ENCODE results near the gene LMOD1. TPM values are rescaled to one million over a fixed set of nuclear protein-coding genes. Genes with fewer than 3 reads are reported as not detected.
A peak's percentile ranks its signal among the peaks of the same experiment; 100 is the strongest.

LMOD1 gene
- total and polyA plus RNA-seq, 11 donors: 4.6 to 24.9 (median 10.0) TPM

DNA sequence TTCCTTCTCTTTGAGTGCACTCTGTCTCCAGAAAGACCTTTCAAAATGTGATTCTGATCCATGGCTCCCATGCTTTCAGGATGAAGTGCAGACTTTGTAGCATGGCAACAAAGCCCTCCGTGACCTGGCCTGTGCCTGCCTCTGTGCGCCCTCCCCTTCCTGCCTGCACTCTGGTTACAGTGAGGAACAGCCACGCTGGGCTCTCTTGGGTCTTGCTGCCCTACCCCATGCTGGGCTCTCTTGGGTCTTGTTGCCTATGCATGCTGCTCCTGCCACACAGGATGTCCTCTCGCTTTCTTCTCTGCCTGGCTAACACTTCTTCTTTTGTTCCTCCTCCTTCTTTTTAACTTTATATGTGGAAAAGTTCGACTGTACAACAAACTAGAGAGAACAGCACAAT lies 28.0 kb downstream of the LMOD1 start:
- peak overlapping the region in 8 of 12 donors; percentile 19 to 92 (median 47) for H3K27ac ChIP-seq
- H3K27me3 ChIP-seq: no peaks in the 10 kb centered on the region
- no peaks in the 10 kb centered on the region for H3K9me3 ChIP-seq
- DNase-seq (no peak), ATAC-seq (no peak)
- no peaks in the 10 kb centered on the region for H3K36me3 ChIP-seq
- 84 to 92% (median 87%) methylated on average over 5 of the region's 5 CpGs for WGBS, 4 donors
- no peak for TF ChIP-seq POLR2A (IDR thresholded peaks at IDR 0.05)
- TF ChIP-seq CTCF (IDR thresholded peaks at IDR 0.05): no peak
- H3K4me1 ChIP-seq: peaks cover 0 to 34% (median 18%) of the 10 kb centered on the region in 12 donors
- no peak overlapping the region for H3K4me3 ChIP-seq
- intact Hi-C loops (cut with DNase I): no loop called here

GRCh38 chr1:201917362-201918033 lies 28.9 kb downstream of the LMOD1 start:
- TF ChIP-seq CTCF (IDR thresholded peaks at IDR 0.05): no peak
- TF ChIP-seq POLR2A (IDR thresholded peaks at IDR 0.05): no peak
- Histone ChIP-seq H3K27me3 (no peaks in the 10 kb centered on the region), H3K27ac (peak overlapping the region; percentile 40 to 92 (median 61)), H3K36me3 (no peaks in the 10 kb centered on the region), H3K4me3 (no peak overlapping the region), H3K4me1 (peaks cover 0 to 37% (median 18%) of the 10 kb centered on the region in 12 donors), H3K9me3 (no peaks in the 10 kb centered on the region)
- ATAC-seq (peak; percentile 59 to 79 (median 68)), DNase-seq (no peak)
- intact Hi-C loops (cut with DNase I): no loop called here
- WGBS, 4 donors: 61 to 82% (median 67%) methylated on average over 6 to 7 of the region's 7 CpGs

GRCh38 chr1:201916649-201917249 lies 29.6 kb downstream of the LMOD1 start:
- intact Hi-C loops (cut with DNase I): no loop called here
- Histone ChIP-seq H3K27ac (peak overlapping the region in 11 of 12 donors; percentile 40 to 92 (median 65)), H3K4me3 (no peak overlapping the region), H3K9me3 (no peaks in the 10 kb centered on the region), H3K27me3 (no peaks in the 10 kb centered on the region), H3K4me1 (peaks cover 0 to 37% (median 18%) of the 10 kb centered on the region in 12 donors), H3K36me3 (no peaks in the 10 kb centered on the region)
- TF ChIP-seq POLR2A (IDR thresholded peaks at IDR 0.05) (no peak), CTCF (IDR thresholded peaks at IDR 0.05) (no peak)
- ATAC-seq (peak; percentile 8 to 75 (median 57)), DNase-seq (peak in 2 of 5 donors; percentile 70 to 71)
- 33 to 49% (median 42%) methylated on average over 11 of the region's 11 CpGs for WGBS, 4 donors

- intact Hi-C loops (cut with DNase I): no loop called here
- Histone ChIP-seq H3K27me3 (no peaks in the 10 kb centered on the region), H3K4me3 (no peak overlapping the region), H3K27ac (peak overlapping the region in 1 of 12 donors; percentile 92), H3K36me3 (no peaks in the 10 kb centered on the region), H3K9me3 (no peaks in the 10 kb centered on the region), H3K4me1 (peaks cover 0 to 35% (median 18%) of the 10 kb centered on the region in 12 donors)
- 74 to 82% (median 78%) methylated on average over 13 to 14 of the region's 14 CpGs for WGBS, 4 donors
- no peak for ATAC-seq
- DNase-seq: no peak
- no peak for TF ChIP-seq CTCF (IDR thresholded peaks at IDR 0.05)
- no peak for TF ChIP-seq POLR2A (IDR thresholded peaks at IDR 0.05)
Observed at GRCh38 chr1:201914456-201915235, 31.7 kb downstream of the LMOD1 start.

Measured in heart left ventricle (tissue), 16 donors.